ENCODE results near the gene PIAS2. TPM values are rescaled to one million over a fixed set of nuclear protein-coding genes. Genes with fewer than 3 reads are reported as not detected.

PIAS2 gene
- total RNA-seq, 1 donor, result 38.5 TPM

DNA sequence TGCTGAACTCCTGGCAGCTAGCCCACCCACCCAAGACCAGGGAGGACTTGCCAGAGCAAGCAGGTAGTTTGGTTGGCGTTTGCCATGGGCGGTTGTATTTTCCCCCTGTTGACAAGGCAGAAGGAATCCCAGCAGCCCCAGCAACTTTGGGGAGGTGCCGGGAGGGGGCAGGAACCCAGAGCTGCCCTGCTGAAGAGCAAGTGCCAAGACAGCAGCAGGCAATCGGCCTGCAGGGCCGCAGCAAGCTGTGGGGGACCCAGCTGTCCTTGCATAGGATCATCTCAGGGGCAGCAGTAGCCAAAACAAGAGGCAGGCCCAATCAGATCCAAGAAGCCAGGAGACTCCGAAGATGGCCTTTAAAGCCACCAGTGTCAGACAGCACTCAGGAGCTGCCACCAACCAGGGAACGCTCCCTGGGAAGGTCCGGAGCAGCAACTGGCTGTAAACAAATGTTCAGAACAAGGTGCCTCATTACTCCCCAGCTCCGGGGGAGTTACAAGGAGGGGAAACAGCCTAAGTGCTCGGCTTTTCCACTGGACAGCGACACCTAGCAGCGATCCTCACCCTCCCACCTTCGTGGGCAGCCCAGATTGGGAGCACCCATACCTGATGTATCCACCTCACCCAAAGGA lies 162.5 kb downstream of the PIAS2 start:
- TF ChIP-seq CTCF (IDR thresholded peaks at IDR 0.05; ENCODE audit: insufficient read depth, low read length), result no peak
- no peak overlapping the region for H3K4me3 ChIP-seq (ENCODE audit: low read depth, low read length)
- DNase-seq (ENCODE audit: low read depth), result no peak

DNA sequence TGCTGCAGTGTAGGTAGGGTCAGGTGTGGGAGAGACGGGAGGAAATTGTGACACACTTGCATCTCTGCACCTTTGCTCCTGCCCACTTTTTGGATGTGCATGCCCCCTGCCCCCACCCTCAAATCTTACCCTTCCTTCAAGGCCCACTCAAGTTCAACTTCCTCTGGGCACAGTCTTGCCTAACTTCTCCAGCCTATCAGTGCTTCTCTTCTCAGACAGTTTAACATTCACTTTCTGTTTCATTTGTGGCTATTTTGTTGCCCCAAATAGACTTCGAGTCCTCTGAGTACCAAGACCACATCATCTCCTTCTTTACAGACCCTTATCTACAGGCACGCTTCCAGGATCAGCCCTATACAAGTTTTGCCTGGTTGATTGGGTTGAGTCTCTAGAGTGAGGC lies 163.1 kb downstream of the PIAS2 start:
- no peak for DNase-seq (ENCODE audit: low read depth)
- TF ChIP-seq CTCF (IDR thresholded peaks at IDR 0.05; ENCODE audit: insufficient read depth, low read length), result no peak
- H3K4me3 ChIP-seq (ENCODE audit: low read depth, low read length), result no peak overlapping the region

Other genes with a start within 250 kb of the PIAS2 start
- gene ST8SIA5, start 160.5 kb downstream of the PIAS2 start, total RNA-seq (ENCODE audit: low replicate concordance), result 0.90 TPM in 1 of 2 replicates, not detected in the other
- 2.7 and 10.4 TPM in 2 replicates for gene KATNAL2, start 95 bp upstream of the PIAS2 start, total RNA-seq (ENCODE audit: low replicate concordance)
- gene ELOA2, start 118.1 kb upstream of the PIAS2 start, total RNA-seq (ENCODE audit: low replicate concordance), result not detected in 2 replicates
- gene HDHD2, start 233.0 kb upstream of the PIAS2 start, total RNA-seq (ENCODE audit: low replicate concordance), result 24.3 and 49.7 TPM in 2 replicates